ENCODE data around the gene MORF4L2.

- TF ChIP-seq ZNF274 (IDR thresholded peaks at IDR 0.05; ENCODE audit: low read depth, low read length) (no peak), SUZ12 (IDR thresholded peaks at IDR 0.05; ENCODE audit: extremely low read depth, insufficient read depth, insufficient read length) (no peak), YY1 (IDR thresholded peaks at IDR 0.05; ENCODE audit: insufficient read depth, insufficient read length) (no peak)
Observed at GRCh38 chrX:103718120-103718519, 31.6 kb upstream of the MORF4L2 start.
